H1 (cell line): ENCODE measurements around the gene MILR1. TPM values are rescaled to one million over a fixed set of nuclear protein-coding genes. Genes with fewer than 3 reads are reported as not detected.

Source experiments
- CTCF ChIA-PET: fragments of 300-600 bp; sonication (Branson Sonifier 250); formaldehyde crosslinking; loops from one replicate; lab custom pipeline; 2021; ENCODE audit not compliant: partially characterized antibody; lab: Charles Lee
- POLR2A ChIA-PET: fragments of 300-600 bp; sonication (Branson Sonifier 250); formaldehyde crosslinking; loops from one replicate; lab custom pipeline; 2021; ENCODE audit warnings: inconsistent platforms; ENCODE audit not compliant: partially characterized antibody; lab: Charles Lee
- DNase-seq, 2 experiments: peaks; one replicate each; pipeline versions ENCODE4 v3.0.0 to v3.0.0-alpha.2; 2010 to 2022; ENCODE audit warnings: low spot score in 2 of 2, low read depth in 1 of 2, mixed read lengths in 1 of 2
- FAIRE-seq: peaks from 2 replicates; lab custom pipeline; 2011; peaks lifted over from hg19 to GRCh38; lab: Jason Lieb, UNC
- H2AFZ ChIP-seq: 2 replicates; pipeline ENCODE4 v1.8.1; 2012; ENCODE audit warnings: low read length, inconsistent platforms
- H2AK5ac ChIP-seq: 2 replicates; pipeline ENCODE4 v1.6.1; 2013; ENCODE audit warnings: low read depth, low read length
- H2BK120ac ChIP-seq: replicated peaks from 2 replicates; pipeline ENCODE3; 2013; ENCODE audit warnings: low read depth, low read length, inconsistent platforms
- H2BK12ac ChIP-seq: 2 replicates; pipeline ENCODE4 v1.6.1; 2013; ENCODE audit warnings: low read depth, low read length
- H2BK15ac ChIP-seq: 2 replicates; pipeline ENCODE4 v1.6.1; 2013; ENCODE audit warnings: low read length
- H2BK20ac ChIP-seq: 2 replicates; pipeline ENCODE4 v1.6.1; 2013; ENCODE audit warnings: low read length
- H2BK5ac ChIP-seq: 2 replicates; pipeline ENCODE4 v1.6.1; 2013; ENCODE audit warnings: low read depth, low read length
- H3K14ac ChIP-seq: 2 replicates; pipeline ENCODE4 v1.6.1; 2013; ENCODE audit warnings: inconsistent platforms; ENCODE audit not compliant: insufficient read length
- H3K18ac ChIP-seq: 2 replicates; pipeline ENCODE4 v1.6.1; 2013; ENCODE audit warnings: low read length; ENCODE audit errors: extremely low read depth
- H3K23ac ChIP-seq: 2 replicates; pipeline ENCODE4 v1.6.1; 2013; ENCODE audit warnings: inconsistent platforms; ENCODE audit not compliant: insufficient read length
- H3K23me2 ChIP-seq: 2 replicates; pipeline ENCODE4 v1.6.1; 2013; ENCODE audit warnings: low read depth, low read length
- H3K27ac ChIP-seq: 2 replicates; pipeline ENCODE4 v1.6.1; 2011; ENCODE audit warnings: low read depth, low read length, inconsistent platforms
- H3K27me3 ChIP-seq, 4 experiments: replicated peaks in 1 of 4; 1 replicate in 1 of 4; 2 replicates in 3 of 4; pipeline versions ENCODE4 v1.6.1 to v1.8.1; 2011 to 2013; ENCODE audit warnings: low read length in 3 of 4, mild to moderate bottlenecking in 3 of 4, inconsistent platforms in 2 of 4, mixed read lengths in 2 of 4, moderate library complexity in 1 of 4; ENCODE audit not compliant: control insufficient read depth in 3 of 4, insufficient read depth in 3 of 4; ENCODE audit errors: extremely low read depth in 1 of 4
- H3K36me3 ChIP-seq, 4 experiments: 2 replicates each; pipeline versions ENCODE4 v1.6.1 to v1.8.1; 2011 to 2013; ENCODE audit warnings: mild to moderate bottlenecking in 4 of 4, low read length in 3 of 4, moderate library complexity in 2 of 4, control low read depth in 1 of 4, inconsistent platforms in 1 of 4; ENCODE audit not compliant: insufficient read depth in 4 of 4, control insufficient read depth in 2 of 4
- H3K4ac ChIP-seq: replicated peaks from 2 replicates; pipeline ENCODE3; 2013; ENCODE audit warnings: low read length, low read depth, mixed read lengths, inconsistent platforms; ENCODE audit not compliant: insufficient read length
- H3K4me1 ChIP-seq, 4 experiments: replicated peaks in 1 of 4; 1 replicate in 1 of 4; 2 replicates in 3 of 4; pipeline versions ENCODE4 v1.6.1 to v1.8.1; 2011 to 2013; ENCODE audit warnings: low read length in 3 of 4, inconsistent platforms in 2 of 4, mixed read lengths in 1 of 4; ENCODE audit not compliant: insufficient read depth in 4 of 4, control insufficient read depth in 3 of 4
- H3K4me2 ChIP-seq, 2 experiments: 2 replicates each; pipeline versions ENCODE4 v1.6.1 to v1.8.1; 2011 to 2013; ENCODE audit warnings: low read depth in 2 of 2, low read length in 2 of 2, control low read depth in 1 of 2, inconsistent platforms in 1 of 2, mild to moderate bottlenecking in 1 of 2; ENCODE audit not compliant: insufficient read depth in 1 of 2
- H3K4me3 ChIP-seq, 4 experiments: fragments of 200-600, 300-600 bp in 1 of 4; sonication (generic), shearing (Covaris generic), sonication (Bioruptor Twin) in 1 of 4; 2 replicates each; pipeline versions ENCODE4 v1.5.1 to v1.8.1; 2011 to 2016; ENCODE audit warnings: low read length in 4 of 4, low read depth in 3 of 4, control low read depth in 2 of 4, inconsistent platforms in 2 of 4, mild to moderate bottlenecking in 2 of 4, mixed read lengths in 1 of 4, moderate library complexity in 1 of 4; ENCODE audit not compliant: insufficient read depth in 2 of 4; ENCODE audit errors: extremely low read depth in 1 of 4
- H3K56ac ChIP-seq: replicated peaks from 2 replicates; pipeline ENCODE3; 2013; ENCODE audit warnings: low read depth, mild to moderate bottlenecking, mixed read lengths, low read length, inconsistent platforms; ENCODE audit not compliant: insufficient read length
- H3K79me1 ChIP-seq: 2 replicates; pipeline ENCODE4 v1.6.1; 2013; ENCODE audit warnings: low read depth, low read length, control low read depth
- H3K79me2 ChIP-seq, 2 experiments: 2 replicates each; pipeline versions ENCODE4 v1.6.1 to v1.8.1; 2012 to 2013; ENCODE audit warnings: low read length in 2 of 2, mild to moderate bottlenecking in 2 of 2, inconsistent platforms in 1 of 2; ENCODE audit not compliant: insufficient read depth in 2 of 2, control insufficient read depth in 1 of 2
- H3K9ac ChIP-seq, 4 experiments: replicated peaks in 1 of 4; 1 replicate in 1 of 4; 2 replicates in 3 of 4; pipeline versions ENCODE4 v1.6.1 to v1.8.1; 2011 to 2013; ENCODE audit warnings: low read depth in 3 of 4, low read length in 3 of 4, control low read depth in 2 of 4, mild to moderate bottlenecking in 2 of 4, moderate library complexity in 2 of 4, inconsistent platforms in 1 of 4; ENCODE audit errors: extremely low read depth in 1 of 4
- H3K9me3 ChIP-seq, 2 experiments: 2 replicates each; pipeline versions ENCODE4 v1.6.1 to v1.8.1; 2012 to 2013; ENCODE audit warnings: mild to moderate bottlenecking in 2 of 2, moderate library complexity in 2 of 2, control low read depth in 1 of 2, inconsistent platforms in 1 of 2, low read depth in 1 of 2, low read length in 1 of 2, mixed read lengths in 1 of 2; ENCODE audit not compliant: insufficient read depth in 2 of 2
- H4K20me1 ChIP-seq, 2 experiments: replicated peaks in 1 of 2; 2 replicates each; pipeline versions ENCODE3 to v1.8.1; 2011 to 2013; ENCODE audit warnings: inconsistent platforms in 2 of 2, low read length in 2 of 2, mild to moderate bottlenecking in 1 of 2; ENCODE audit not compliant: insufficient read depth in 2 of 2, control insufficient read depth in 1 of 2
- H4K5ac ChIP-seq: 2 replicates; pipeline ENCODE4 v1.6.1; 2013; ENCODE audit warnings: low read length, low read depth, mixed read lengths, inconsistent platforms; ENCODE audit not compliant: insufficient read length
- H4K8ac ChIP-seq: 2 replicates; pipeline ENCODE4 v1.8.0; 2013; ENCODE audit warnings: mild to moderate bottlenecking, moderate library complexity, low read length, inconsistent platforms; ENCODE audit not compliant: insufficient read depth; ENCODE audit errors: extremely low read depth
- H4K91ac ChIP-seq: replicated peaks from 2 replicates; pipeline ENCODE3; 2013; ENCODE audit warnings: low read length, mixed read lengths, inconsistent platforms; ENCODE audit not compliant: insufficient read length
- FOSL1 ChIP-seq: IDR thresholded peaks from 2 replicates; pipeline ENCODE4 v1.6.1; 2011; ENCODE audit warnings: mild to moderate bottlenecking, low read depth, low read length, moderate library complexity; ENCODE audit not compliant: insufficient read depth
- RBBP5 ChIP-seq: IDR thresholded peaks from 2 replicates; pipeline ENCODE4 v1.7.1; 2012; ENCODE audit warnings: low read depth, mild to moderate bottlenecking, inconsistent platforms, low read length, moderate library complexity, borderline replicate concordance
- SP1 ChIP-seq: IDR thresholded peaks from 2 replicates; pipeline ENCODE4 v1.6.1; 2011; ENCODE audit warnings: low read depth, low read length
- SP2 ChIP-seq: IDR thresholded peaks from 2 replicates; pipeline ENCODE4 v1.6.1; 2012; ENCODE audit warnings: mild to moderate bottlenecking, low read length, inconsistent platforms
- SUZ12 ChIP-seq: fragments of 200-600 bp; sonication (generic); IDR thresholded peaks from 2 replicates; pipeline ENCODE4 v1.6.1; 2012; ENCODE audit warnings: mild to moderate bottlenecking, inconsistent platforms, low read length, moderate library complexity, mixed read lengths
- TAF1 ChIP-seq: IDR thresholded peaks from 2 replicates; pipeline ENCODE4 v1.6.1; 2011; ENCODE audit warnings: mild to moderate bottlenecking, low read depth, low read length
- ZNF274 ChIP-seq: IDR thresholded peaks from 2 replicates; pipeline ENCODE4 v1.7.0; 2012; ENCODE audit warnings: low read length, borderline replicate concordance; ENCODE audit errors: extremely low read depth
- WGBS, 2 experiments: shearing (Covaris generic) in 1 of 2; methylation state at CpG; one replicate each; pipeline versions ENCODE4 v1.1.6 to v1.1.7; 2013 to 2015; ENCODE audit warnings: low lambda C conversion rate in 2 of 2, mixed read lengths in 2 of 2, inconsistent platforms in 1 of 2, low coverage in 1 of 2, missing lambda C conversion rate in 1 of 2; ENCODE audit not compliant: insufficient replicate concordance in 2 of 2, insufficient coverage in 1 of 2, insufficient read length in 1 of 2; ENCODE audit errors: extremely low coverage in 1 of 2, missing lambda C conversion rate in 1 of 2; 5-methylcytosine and 5-hydroxymethylcytosine counted together
- polyA plus RNA-seq, 7 experiments: library from polyadenylated mRNA; depleted of rRNA in 3 of 7; stranded (reverse) in 5 of 7; unstranded in 2 of 7; fragments of >200 nt in 5 of 7; fragments of 200-250 nt in 2 of 7; gene quantifications; 1 replicate in 5 of 7; 2 replicates in 1 of 7; 4 replicates in 1 of 7; pipeline versions ENCODE4 v1.2.1 to v1.2.3, GENCODE V29; 2011 to 2013; ENCODE audit warnings: missing spikeins in 2 of 7, mixed read lengths in 2 of 7
- total RNA-seq: library from RNA; stranded (reverse); fragmentation: NEBNext Ultra II Directional; extraction: Animal tissue kit (Norgen Biotek cat#: 25700); gene quantifications from 2 replicates; pipeline ENCODE4 v1.2.1, GENCODE V29; 2021

Gene MILR1
- total and polyA plus RNA-seq, 2 of the 8 experiments (the other 6 are each of a cell fraction or from before 2014, with no cell fraction given) = not detected

DNA sequence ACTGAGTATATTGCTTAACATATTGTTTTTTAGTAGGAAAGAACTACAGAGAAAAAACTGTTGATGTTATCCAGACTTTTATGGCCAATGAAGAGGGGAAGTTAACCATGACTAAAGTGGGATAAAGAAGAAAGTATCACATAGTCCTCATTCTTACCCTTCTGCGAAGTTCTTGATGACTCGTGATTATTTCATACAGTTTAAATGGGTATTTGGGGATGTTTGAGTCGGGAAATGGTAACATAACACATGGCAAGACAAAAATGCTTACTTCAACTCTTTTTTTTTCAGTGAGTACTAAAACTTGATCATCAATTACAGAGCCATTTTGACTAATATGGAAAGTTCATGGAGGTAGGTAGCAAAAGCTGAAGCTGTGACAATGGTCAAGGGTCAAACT lies 43.1 kb downstream of the MILR1 start:
- H4K20me1 ChIP-seq = peaks cover 0 to 3% of the 10 kb centered on the region in 2 experiments
- peaks cover 0 to 3% (median 0%) of the 10 kb centered on the region in 4 experiments; a peak in 1 of 7 replicates for H3K4me1 ChIP-seq
- DNase-seq (no peak), FAIRE-seq (no peak)
- no peak overlapping the region for H3K4me2 ChIP-seq
- H3K9me3 ChIP-seq = peaks cover 0 to 2% of the 10 kb centered on the region in 2 experiments; a peak in 1 of 4 replicates
- 96% methylated on average over 3 of the region's 3 CpGs; no CpG with 5 or more reads in 1 of the 2 experiments for WGBS, 2 experiments
- H2BK12ac ChIP-seq = no peak overlapping the region
- no peak overlapping the region for H2BK20ac ChIP-seq
- H2BK5ac ChIP-seq = no peak overlapping the region
- H3K9ac ChIP-seq = no peak overlapping the region
- CTCF ChIA-PET = interaction anchor here (0.6 to 6.0 kb wide), 18 partner anchors 9 to 162 kb away, joined by 3 to 112 read pairs (median 5); partner anchors contain the start of genes CEP95 and DDX5
- H3K27me3 ChIP-seq = no peaks in the 10 kb centered on the region
- H3K27ac ChIP-seq = no peak overlapping the region
- H2BK120ac ChIP-seq = no peak overlapping the region
- H3K56ac ChIP-seq = no peak overlapping the region
- H3K4ac ChIP-seq = no peak overlapping the region
- H3K36me3 ChIP-seq = peaks cover 11 to 60% (median 38%) of the 10 kb centered on the region in 4 experiments
- H3K14ac ChIP-seq = no peak overlapping the region
- H2BK15ac ChIP-seq = no peak overlapping the region
- POLR2A ChIA-PET = interaction anchor here (1.2 to 11.8 kb wide), 2 partner anchors 13 to 170 kb away, joined by 3 to 320 read pairs; partner anchors contain the start of genes CEP95, DDX5 and SMURF2
- no peak overlapping the region for H3K4me3 ChIP-seq
- no peak overlapping the region for H3K18ac ChIP-seq
- TF ChIP-seq SP1 (no peak), SP2 (no peak), ZNF274 (no peak), RBBP5 (no peak), SUZ12 (no peak), TAF1 (no peak), FOSL1 (no peak)
- H3K79me2 ChIP-seq = peaks cover 7 to 36% of the 10 kb centered on the region in 2 experiments; a peak in 3 of 4 replicates
- peaks cover 9% of the 10 kb centered on the region for H3K79me1 ChIP-seq
- no peak overlapping the region for H2AFZ ChIP-seq
- no peak overlapping the region for H2AK5ac ChIP-seq
- no peak overlapping the region for H3K23ac ChIP-seq
- H3K23me2 ChIP-seq = peaks cover 4% of the 10 kb centered on the region
- H4K8ac ChIP-seq = no peak overlapping the region
- H4K5ac ChIP-seq = no peak overlapping the region
- no peak overlapping the region for H4K91ac ChIP-seq
